Superior temporal gyrus (tissue), 1 donor: ENCODE data around the gene TIMM44.

Experiments used
- DNase-seq: peaks from one replicate; pipeline ENCODE4 v3.0.0-alpha.2; 2016; ENCODE audit errors: extremely low spot score

Gene TIMM44

DNA sequence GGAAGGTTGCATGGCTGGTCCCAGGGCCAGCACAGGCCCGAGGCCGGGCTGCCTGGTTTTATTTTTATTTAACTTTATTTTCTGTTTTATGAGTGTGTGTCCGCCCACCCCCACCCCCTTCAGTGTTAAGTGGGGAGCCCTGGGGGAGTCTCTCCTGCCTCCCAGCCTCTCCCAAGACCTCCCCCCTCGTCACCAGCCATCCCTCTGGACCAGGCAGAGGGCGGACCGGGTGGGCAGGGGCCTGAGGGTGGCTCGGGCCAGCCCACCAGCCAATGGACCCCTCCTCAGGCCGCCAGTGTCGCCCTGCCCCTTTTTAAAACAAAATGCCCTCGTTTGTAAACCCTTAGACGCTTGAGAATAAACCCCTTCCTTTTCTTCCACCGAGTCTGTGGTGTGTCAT lies 29.4 kb downstream of the TIMM44 start:
- DNase-seq: no peak

- no peak for DNase-seq
These were observed 29.8 kb downstream of the TIMM44 start for GRCh38 chr19:7913652-7914051.

DNA sequence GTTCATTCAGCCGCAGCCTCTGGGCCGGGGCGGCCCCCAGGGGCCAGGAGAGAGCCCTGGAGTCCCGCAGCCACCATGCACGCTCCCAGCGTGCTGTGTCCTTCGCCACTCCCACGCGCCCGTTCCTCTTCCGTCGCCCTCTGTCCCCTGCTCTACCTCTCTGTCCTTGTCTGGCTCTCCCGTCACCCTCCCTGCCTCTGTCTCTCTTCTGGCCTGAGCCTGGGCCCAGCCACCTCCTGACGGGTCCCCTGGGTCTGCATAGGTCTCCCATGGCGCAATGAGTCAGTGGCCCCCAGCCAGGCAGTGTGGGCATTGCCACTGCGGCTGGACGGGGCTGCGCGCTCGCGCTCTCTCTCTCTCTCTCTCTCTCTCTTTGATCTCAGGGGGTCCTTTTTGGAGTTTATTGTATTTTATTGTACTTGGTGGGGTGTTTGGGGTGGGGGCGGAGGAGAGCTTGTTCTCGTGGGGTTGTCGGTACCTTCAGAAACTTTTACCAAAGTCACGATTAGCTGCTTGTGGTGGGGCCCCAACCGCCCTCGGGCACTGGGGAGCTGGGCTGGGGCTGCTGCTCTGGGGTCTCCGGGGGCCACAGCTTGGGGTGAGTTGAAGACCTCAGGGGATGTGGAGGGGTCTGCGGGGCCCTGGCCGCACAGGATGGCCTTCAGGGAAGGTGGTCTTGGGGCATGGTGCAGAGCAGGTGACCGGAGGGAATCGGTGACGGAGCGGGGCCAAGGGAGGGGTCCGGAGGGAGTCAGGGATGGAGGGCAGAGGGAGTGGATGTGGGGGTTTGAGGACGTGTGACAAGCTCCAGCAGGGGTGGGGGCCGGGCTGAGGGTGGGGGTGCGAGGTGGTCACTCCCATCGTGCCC lies 30.5 kb downstream of the TIMM44 start:
- no peak for DNase-seq

DNA sequence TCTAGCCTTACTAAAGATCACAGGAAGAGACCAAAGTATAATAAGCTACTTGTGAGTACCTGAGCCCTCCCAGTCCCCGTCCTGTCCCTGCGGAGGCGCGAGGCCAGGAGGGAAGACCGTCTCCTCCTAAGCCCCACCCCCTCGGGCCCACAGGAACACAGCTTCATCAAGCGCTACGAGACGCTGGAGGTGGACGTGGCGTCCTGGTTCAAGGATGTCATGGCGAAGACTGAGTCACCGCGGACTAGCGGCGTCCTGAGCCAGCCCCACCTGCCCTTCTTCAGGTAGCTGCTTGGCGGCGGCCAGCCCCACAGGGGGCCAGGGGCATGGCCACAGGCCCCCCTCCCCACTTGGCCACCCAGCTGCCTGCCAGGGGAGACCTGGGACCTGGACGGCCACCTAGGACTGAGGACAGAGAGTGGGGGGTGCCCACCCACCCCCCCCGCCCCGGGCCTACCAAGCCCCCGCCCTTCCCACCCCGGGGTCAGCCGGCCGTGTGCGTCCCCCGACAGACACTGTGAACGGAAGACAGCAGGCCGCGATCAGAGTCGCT lies 31.2 kb downstream of the TIMM44 start:
- DNase-seq: no peak

GRCh38 chr19:7911508-7912143 lies 31.8 kb downstream of the TIMM44 start:
- no peak for DNase-seq

GRCh38 chr19:7910321-7911161 lies 32.9 kb downstream of the TIMM44 start:
- no peak for DNase-seq

DNA sequence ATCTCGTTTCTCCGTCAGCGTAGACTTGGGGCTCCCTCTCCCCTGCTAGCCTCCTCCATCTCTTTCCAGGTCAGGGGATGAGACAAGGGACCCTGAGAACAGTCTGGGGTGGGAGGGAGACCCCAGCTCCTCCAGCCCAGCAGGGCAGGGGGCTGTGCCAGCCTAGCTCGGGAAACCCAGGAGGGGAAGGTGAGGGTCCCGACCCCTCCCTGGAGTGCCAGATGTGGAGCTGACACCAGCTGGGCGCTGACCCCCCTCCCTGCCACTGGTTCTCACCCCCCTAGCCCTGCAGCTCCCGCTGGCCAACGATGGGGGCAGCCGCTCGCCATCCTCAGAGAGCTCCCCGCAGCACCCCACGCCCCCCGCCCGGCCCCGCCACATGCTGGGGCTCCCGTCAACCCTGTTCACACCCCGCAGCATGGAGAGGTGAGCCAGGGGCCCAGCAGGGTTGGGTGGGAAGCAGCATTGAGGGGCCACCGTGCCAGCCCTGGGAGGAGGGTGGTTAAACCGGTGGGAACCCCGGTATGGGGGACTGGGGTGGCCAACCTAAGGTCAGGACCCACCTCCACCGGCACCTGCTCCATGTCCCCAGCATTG lies 33.9 kb downstream of the TIMM44 start:
- DNase-seq: no peak

- DNase-seq: no peak
These were observed 34.6 kb downstream of the TIMM44 start for GRCh38 chr19:7908742-7909461.

GRCh38 chr19:7908078-7908699 lies 35.3 kb downstream of the TIMM44 start:
- no peak for DNase-seq

DNA sequence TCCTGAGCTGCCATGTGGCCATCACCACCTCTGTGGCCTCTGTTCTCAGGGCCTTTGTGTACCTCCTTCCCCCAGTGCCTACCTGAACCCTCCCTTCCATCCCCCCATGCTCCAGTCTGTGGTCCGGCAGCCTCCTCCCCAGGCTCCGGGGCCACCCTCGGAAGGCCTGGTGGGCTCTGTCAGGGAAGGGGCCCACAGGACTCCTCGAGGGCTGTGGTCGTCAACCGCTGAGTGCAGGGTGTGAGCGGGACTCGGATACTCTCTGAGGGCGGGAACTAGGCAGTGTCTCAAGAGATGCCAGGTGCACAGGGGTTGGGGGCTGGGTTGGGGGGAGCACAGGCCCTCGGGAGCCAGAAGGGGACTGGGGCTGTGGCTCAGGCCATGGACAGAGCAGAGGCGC lies 35.9 kb downstream of the TIMM44 start:
- DNase-seq: no peak

- DNase-seq: no peak
These were observed 36.3 kb downstream of the TIMM44 start for GRCh38 chr19:7907122-7907521.

GRCh38 chr19:7905859-7906258 lies 37.6 kb downstream of the TIMM44 start:
- no peak for DNase-seq

DNA sequence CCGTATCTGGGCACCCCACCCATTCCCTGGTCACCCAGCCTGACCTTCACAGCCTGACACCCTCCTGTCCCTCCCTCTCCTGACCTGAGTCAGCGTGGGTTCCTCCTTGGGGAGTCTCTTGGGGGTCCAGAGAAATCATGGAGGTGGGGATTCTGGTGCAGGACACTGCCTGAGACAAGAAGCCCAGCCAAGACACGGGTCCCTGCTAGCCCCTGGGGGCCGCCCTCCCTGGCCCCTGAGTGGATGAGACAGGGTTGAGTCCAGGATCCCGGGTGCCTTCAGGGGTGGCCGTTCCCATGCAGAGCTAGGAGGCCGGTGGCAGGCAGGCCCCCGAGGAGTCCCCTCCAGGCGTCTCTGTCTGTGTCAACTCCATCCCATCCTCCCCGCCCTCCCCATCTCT lies 38.2 kb downstream of the TIMM44 start:
- DNase-seq: no peak

DNA sequence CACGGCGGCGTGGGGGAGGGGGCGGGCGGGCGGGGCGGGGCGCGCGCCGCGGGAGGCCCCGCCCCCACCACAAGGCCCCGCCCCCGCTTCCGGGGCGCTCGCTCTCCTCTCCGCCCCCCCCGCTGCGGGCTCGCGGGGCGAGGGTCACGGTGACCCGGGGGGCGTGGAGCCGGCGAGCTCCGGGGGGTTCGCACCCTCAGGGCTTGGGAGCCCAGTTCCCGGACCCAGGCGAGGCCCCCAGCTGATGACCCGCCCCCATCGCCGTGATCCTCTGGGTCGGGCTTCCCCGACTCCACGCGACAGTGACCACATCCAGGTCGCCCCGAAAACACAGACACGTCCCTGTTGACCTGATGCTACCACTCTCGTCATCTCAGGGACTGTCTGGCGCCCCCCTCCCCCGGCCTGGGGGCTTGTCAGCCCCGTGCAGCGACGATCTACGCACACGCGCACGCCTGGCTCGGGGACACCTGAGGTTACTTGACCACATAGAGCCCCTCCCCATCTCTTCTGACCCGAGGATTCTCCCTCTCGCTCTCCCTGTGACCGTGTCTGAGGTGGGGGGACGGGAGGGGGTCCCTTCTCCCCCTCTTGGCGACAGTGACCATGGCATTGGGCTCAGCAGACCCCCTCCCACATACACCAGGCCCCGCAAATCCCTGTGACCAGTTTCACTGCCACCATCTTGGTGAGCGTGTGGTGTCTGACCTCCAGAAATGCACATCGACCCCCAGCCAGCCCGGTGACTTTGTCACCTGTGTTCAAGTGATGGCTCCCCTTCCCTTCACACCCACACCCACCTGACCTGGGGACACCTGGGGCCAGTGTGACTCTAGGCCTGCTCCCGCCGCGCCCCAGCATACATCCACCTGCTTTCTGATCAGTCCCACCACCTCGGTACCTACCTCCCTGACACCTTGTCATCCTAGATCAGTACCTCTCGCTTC lies 39.1 kb downstream of the TIMM44 start:
- no peak for DNase-seq

GRCh38 chr19:7903244-7904073 lies 40.0 kb downstream of the TIMM44 start, which contains the start of gene MAP2K7:
MAP2K7 (plus strand) TSS chr19:7903877; CDS start chr19:7903945, 68 bp downstream.
- DNase-seq: peak; percentile 99

DNA sequence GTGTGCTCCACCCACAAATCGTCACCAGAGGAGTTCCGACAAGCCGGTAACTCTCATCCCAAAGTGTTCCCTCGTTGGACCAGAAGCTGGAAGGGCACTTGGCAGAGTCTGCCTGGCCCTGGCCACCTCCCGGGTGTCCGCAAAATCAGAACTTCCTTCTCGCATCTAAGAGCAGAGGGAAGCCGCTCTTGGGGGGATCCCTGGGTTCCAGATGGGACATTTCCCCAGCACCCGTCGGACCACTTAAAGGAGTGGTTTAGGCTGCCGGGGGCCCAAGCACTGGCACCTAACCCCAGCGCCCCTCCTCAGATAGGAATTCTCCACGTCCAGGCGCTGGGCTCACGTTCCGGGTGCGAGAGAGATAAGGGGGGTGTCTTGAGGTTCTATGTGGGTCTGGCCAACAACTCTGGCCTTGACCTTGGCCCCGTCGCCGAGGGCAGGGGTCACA lies 40.6 kb downstream of the TIMM44 start:
- DNase-seq: no peak

- no peak for DNase-seq
These were observed 42.1 kb downstream of the TIMM44 start for GRCh38 chr19:7901337-7901736.

GRCh38 chr19:7900931-7901330 lies 42.5 kb downstream of the TIMM44 start:
- no peak for DNase-seq
